NCI-H1694 (cell line): ENCODE results near the gene CTAGE9.
"Not testable (repeated sequence)": the region's sequence is repeated elsewhere in the genome, so short reads cannot be mapped to it uniquely, and the experiment has no call there.

ENCODE experiments used
- DNase-seq: peaks from one replicate; lab custom pipeline; 2025; lab: John Stamatoyannopoulos, UW

CTAGE9 gene

GRCh38 chr6:131728296-131728939, 17.6 kb upstream of the CTAGE9 start:
- no peak for DNase-seq

GRCh38 chr6:131727868-131728267, 17.1 kb upstream of the CTAGE9 start:
- DNase-seq, result no peak

- no peak for DNase-seq
Observed at GRCh38 chr6:131727467-131727866, 16.6 kb upstream of the CTAGE9 start.

GRCh38 chr6:131724114-131724513, 13.3 kb upstream of the CTAGE9 start:
- no peak for DNase-seq

- no peak for DNase-seq
Observed at GRCh38 chr6:131721161-131721560, 10.3 kb upstream of the CTAGE9 start.

GRCh38 chr6:131717836-131718542, 7.2 kb upstream of the CTAGE9 start:
- DNase-seq, result no peak

- not testable (repeated sequence) for DNase-seq
Observed at GRCh38 chr6:131715567-131715966, 4.8 kb upstream of the CTAGE9 start.

- DNase-seq, result not testable (repeated sequence)
Observed at GRCh38 chr6:131703905-131704304, 6.9 kb downstream of the CTAGE9 start.

GRCh38 chr6:131700851-131701250, 10.0 kb downstream of the CTAGE9 start:
- DNase-seq, result not testable (repeated sequence)

- DNase-seq, result no peak
Observed at GRCh38 chr6:131696956-131697355, 13.9 kb downstream of the CTAGE9 start.

- DNase-seq, result no peak
Observed at GRCh38 chr6:131694832-131695426, 15.9 kb downstream of the CTAGE9 start.

GRCh38 chr6:131693384-131693783, 17.4 kb downstream of the CTAGE9 start:
- no peak for DNase-seq

- no peak for DNase-seq
Observed at GRCh38 chr6:131692589-131692988, 18.2 kb downstream of the CTAGE9 start.

GRCh38 chr6:131692031-131692430, 18.8 kb downstream of the CTAGE9 start:
- no peak for DNase-seq

GRCh38 chr6:131688286-131688685, 22.5 kb downstream of the CTAGE9 start:
- no peak for DNase-seq

GRCh38 chr6:131687022-131687421, 23.8 kb downstream of the CTAGE9 start:
- DNase-seq, result no peak

GRCh38 chr6:131685266-131685780, 25.5 kb downstream of the CTAGE9 start:
- no peak for DNase-seq

GRCh38 chr6:131683479-131683878, 27.3 kb downstream of the CTAGE9 start:
- DNase-seq, result no peak

- DNase-seq, result no peak
Observed at GRCh38 chr6:131682442-131682841, 28.4 kb downstream of the CTAGE9 start.

- DNase-seq, result no peak
Observed at GRCh38 chr6:131681585-131681984, 29.2 kb downstream of the CTAGE9 start.

GRCh38 chr6:131680868-131681267, 29.9 kb downstream of the CTAGE9 start:
- DNase-seq, result no peak

GRCh38 chr6:131678442-131678841, 32.4 kb downstream of the CTAGE9 start:
- DNase-seq, result no peak

- no peak for DNase-seq
Observed at GRCh38 chr6:131673184-131673583, 37.6 kb downstream of the CTAGE9 start.
